HG03378 (cell line): Measurements from ENCODE around the gene RIN2.
"Not testable (repeated sequence)": the region's sequence is repeated elsewhere in the genome, so short reads cannot be mapped to it uniquely, and the experiment has no call there.

Experiments
- ATAC-seq: cut with Tn5 transposase; IDR thresholded peaks from one replicate; pipeline ENCODE4 v1.9.1; 2021; ENCODE audit warnings: mild to moderate bottlenecking, moderate library complexity; ENCODE audit not compliant: unreplicated experiment

RIN2 gene

DNA sequence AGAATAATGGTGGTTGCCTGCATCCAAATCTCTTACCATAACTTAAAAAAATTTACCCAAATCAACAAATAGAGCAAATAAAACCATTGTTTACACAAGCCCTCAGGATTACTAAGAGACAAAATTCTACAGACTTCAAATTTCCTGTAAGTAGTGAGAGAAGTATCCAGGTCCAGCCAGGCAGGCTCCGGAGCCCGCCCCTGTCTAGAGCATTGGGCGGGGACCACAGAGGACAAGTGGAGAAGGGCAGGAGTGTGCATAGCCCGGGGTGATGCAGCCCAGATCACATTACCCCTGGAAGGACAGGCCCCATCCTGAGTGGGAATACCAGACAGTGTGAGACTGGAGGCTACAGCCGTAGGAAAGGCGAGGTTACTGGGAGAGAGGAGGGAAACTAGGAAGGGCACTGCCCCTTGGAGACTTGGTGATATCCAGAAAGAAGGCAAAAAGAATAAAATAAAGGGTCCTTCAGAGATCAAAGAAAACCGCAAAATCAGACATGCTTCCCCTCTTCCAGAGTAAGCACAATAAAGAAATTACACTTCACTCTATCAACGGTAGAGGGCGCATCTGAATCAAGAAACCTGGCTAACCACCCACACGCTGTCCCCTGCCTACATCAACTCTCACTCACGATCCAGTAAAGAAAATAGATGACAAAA, 26.6 kb downstream of the RIN2 start:
- peak; percentile 49 for ATAC-seq

- no peak for ATAC-seq
These were observed 27.3 kb downstream of the RIN2 start for GRCh38 chr20:19785173-19785982.

DNA sequence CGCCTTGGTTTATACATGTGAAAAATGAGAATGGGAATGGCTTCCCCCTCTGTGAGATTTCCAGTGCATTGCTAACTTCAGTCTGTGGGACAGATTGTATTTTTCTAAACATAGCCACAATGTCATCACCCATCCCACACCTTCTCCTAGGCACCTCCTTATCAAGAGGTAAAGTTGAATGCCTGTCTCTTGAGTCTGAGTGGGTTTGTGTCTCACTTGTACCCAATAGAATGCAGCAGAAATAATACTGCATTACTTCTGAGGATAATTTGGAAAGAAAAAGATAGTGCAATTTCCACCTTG, 27.9 kb downstream of the RIN2 start:
- no peak for ATAC-seq

DNA sequence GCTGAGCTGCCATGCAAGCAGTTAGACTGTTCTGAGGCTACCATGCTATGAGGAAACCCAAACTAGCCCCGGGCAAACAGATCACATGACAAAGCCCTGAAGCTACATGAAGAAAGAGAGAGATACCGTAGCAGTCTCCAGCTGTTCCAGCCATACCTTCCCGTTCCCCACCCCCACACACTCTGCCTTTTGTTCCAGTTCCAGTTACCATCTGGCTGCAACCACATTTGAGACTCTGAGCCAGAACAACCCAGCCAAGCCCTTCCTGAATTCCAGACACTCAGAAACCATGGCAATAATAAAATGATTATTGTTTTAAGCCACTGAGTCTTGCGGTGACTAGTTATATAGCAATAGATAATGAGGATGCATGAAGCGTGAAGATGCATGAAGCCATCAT, 28.3 kb downstream of the RIN2 start:
- no peak for ATAC-seq

DNA sequence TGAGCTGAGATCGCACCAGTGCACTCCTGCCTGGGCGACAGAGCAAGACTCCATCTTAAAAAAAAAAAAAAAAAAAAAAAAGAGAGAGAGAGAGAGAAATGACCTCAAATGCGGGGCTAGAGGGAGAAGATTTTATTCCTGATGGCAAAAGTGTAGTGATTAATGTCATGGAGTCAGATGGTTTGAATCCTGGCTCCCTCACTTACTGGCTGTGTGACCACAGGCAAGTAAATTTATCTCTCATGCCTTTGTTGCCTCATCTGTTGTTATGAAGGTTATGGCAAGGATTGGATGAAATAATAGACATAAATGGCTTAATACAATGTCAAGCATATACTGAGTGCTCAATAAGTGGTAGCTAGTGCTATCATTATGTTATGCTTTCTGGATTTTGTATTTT, 29.3 kb downstream of the RIN2 start:
- no peak for ATAC-seq

- ATAC-seq = no peak
These were observed 31.0 kb downstream of the RIN2 start for GRCh38 chr20:19789009-19789408.

GRCh38 chr20:19789446-19789845, 31.4 kb downstream of the RIN2 start:
- ATAC-seq = no peak

- ATAC-seq = no peak
These were observed 33.8 kb downstream of the RIN2 start for GRCh38 chr20:19791887-19792286.

- no peak for ATAC-seq
These were observed 35.7 kb downstream of the RIN2 start for GRCh38 chr20:19793716-19794115.

- ATAC-seq = no peak
These were observed 36.9 kb downstream of the RIN2 start for GRCh38 chr20:19794941-19795340.

- ATAC-seq = no peak
These were observed 41.3 kb downstream of the RIN2 start for GRCh38 chr20:19799325-19799724.

GRCh38 chr20:19802099-19802491, 44.0 kb downstream of the RIN2 start:
- no peak for ATAC-seq

GRCh38 chr20:19802492-19803158, 44.6 kb downstream of the RIN2 start:
- no peak for ATAC-seq

DNA sequence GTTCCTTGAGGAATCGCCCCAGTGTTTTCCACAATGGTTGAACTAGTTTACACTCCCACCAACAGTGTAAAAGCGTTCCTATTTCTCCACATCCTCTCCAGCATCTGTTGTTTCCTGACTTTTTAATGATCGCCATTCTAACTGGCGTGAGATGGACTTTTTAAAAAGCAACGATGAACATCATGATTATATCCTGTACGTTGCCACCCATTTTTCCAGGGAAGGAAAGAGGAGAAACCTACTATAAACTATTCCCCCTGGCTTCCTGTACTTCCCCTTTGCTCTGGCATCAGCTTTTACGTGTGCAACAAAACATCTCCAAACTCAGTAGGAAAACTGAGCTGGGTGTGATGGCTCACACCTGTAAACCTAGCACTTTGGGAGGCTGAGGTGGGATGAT, 48.2 kb downstream of the RIN2 start:
- not testable (repeated sequence) for ATAC-seq

- ATAC-seq = no peak
These were observed 48.7 kb downstream of the RIN2 start for GRCh38 chr20:19806806-19807190.

- ATAC-seq = no peak
These were observed 49.3 kb downstream of the RIN2 start for GRCh38 chr20:19807191-19807945.
